K562 (cell line): ENCODE data around the gene MYLK3. TPM values are rescaled to one million over a fixed set of nuclear protein-coding genes. Genes with fewer than 3 reads are reported as not detected.
A peak's percentile ranks its signal among the peaks of the same experiment; 100 is the strongest.

Source experiments
- ATAC-seq: fragments of 200-7000 bp; cut with Tn5 transposase; 3 replicates; pipeline ENCODE4 v1.9.1; 2020; ENCODE audit warnings: moderate library complexity
- BruUV-seq: library from RNA; stranded (reverse); fragments of 400-500 nt; replicated peaks from 2 replicates; lab custom pipeline; 2021; lab: Mats Ljungman, UMichigan
- CTCF ChIA-PET: fragments of 300-600 bp; formaldehyde crosslinking; extraction: SDS; loops from one replicate; lab custom pipeline; 2021; ENCODE audit warnings: low intra/inter-chr PET ratio; lab: Yijun Ruan, JAX
- POLR2A ChIA-PET: fragments of 300-600, 350-650 bp; sonication (Branson Sonifier 250); formaldehyde crosslinking; extraction: SDS; loops from one replicate; lab custom pipeline; 2021; ENCODE audit warnings: antibody characterized with exemption, inconsistent platforms; lab: Yijun Ruan, JAX
- DNase-seq, 4 experiments: peaks; one replicate each; pipeline versions ENCODE4 v3.0.0 to v3.0.0-alpha.2; 2011 to 2018; ENCODE audit warnings: low spot score in 3 of 4, mixed read lengths in 3 of 4; ENCODE audit errors: extremely low read depth in 1 of 4
- FAIRE-seq: peaks from 2 replicates; lab custom pipeline; 2011; peaks lifted over from hg19 to GRCh38; lab: Jason Lieb, UNC
- H2AFZ ChIP-seq: 2 replicates; pipeline ENCODE4 v1.6.0; 2011; ENCODE audit warnings: low read depth, low read length, control low read depth, inconsistent platforms
- H3K27ac ChIP-seq: fragments of 200-600 bp; 3 replicates; pipeline ENCODE4 v1.8.0; 2011; ENCODE audit warnings: low read depth, mild to moderate bottlenecking, control low read depth, inconsistent platforms, low read length, moderate library complexity, mixed read lengths; ENCODE audit errors: extremely low read depth
- H3K27me3 ChIP-seq, 2 experiments: fragments of 300-600 bp in 1 of 2; 2 replicates in 1 of 2; 3 replicates in 1 of 2; pipeline versions ENCODE4 v1.6.0 to v1.8.0; 2011; ENCODE audit warnings: inconsistent platforms in 2 of 2, low read length in 2 of 2, mild to moderate bottlenecking in 1 of 2, mixed read lengths in 1 of 2, moderate library complexity in 1 of 2; ENCODE audit not compliant: control insufficient read depth in 2 of 2, insufficient read depth in 2 of 2
- H3K36me3 ChIP-seq: fragments of 300-600 bp; 3 replicates; pipeline ENCODE4 v1.8.0; 2011; ENCODE audit warnings: mild to moderate bottlenecking, low read length, inconsistent platforms; ENCODE audit not compliant: control insufficient read depth, insufficient read depth
- H3K4me1 ChIP-seq, 2 experiments: fragments of 200-600 bp in 1 of 2; replicated peaks in 1 of 2; 2 replicates in 1 of 2; 3 replicates in 1 of 2; pipeline versions ENCODE4 v1.5.1 to v1.8.0; 2011; ENCODE audit warnings: inconsistent platforms in 2 of 2, low read length in 2 of 2, mild to moderate bottlenecking in 1 of 2, mixed read lengths in 1 of 2, moderate library complexity in 1 of 2; ENCODE audit not compliant: control insufficient read depth in 2 of 2, insufficient read depth in 2 of 2
- H3K4me2 ChIP-seq: 2 replicates; pipeline ENCODE4 v1.6.1; 2011; ENCODE audit warnings: low read length, control low read depth, inconsistent platforms, mixed read lengths; ENCODE audit not compliant: insufficient read depth
- H3K4me3 ChIP-seq: fragments of 200-600 bp; sonication (generic), shearing (Covaris generic); 2 replicates; pipeline ENCODE4 v1.5.1; 2016; ENCODE audit warnings: control low read depth, inconsistent platforms
- H3K79me2 ChIP-seq: fragments of 200-600 bp; 3 replicates; pipeline ENCODE4 v1.8.0; 2011; ENCODE audit warnings: low read length, inconsistent platforms; ENCODE audit not compliant: control insufficient read depth, insufficient read depth
- H3K9ac ChIP-seq, 2 experiments: 2 replicates each; pipeline versions ENCODE4 v1.6.0 to v1.6.1; 2011; ENCODE audit warnings: low read depth in 2 of 2, low read length in 2 of 2, control low read depth in 1 of 2, inconsistent platforms in 1 of 2, mild to moderate bottlenecking in 1 of 2, mixed read lengths in 1 of 2; ENCODE audit not compliant: insufficient read depth in 1 of 2
- H3K9me1 ChIP-seq: one replicate; pipeline ENCODE4 v1.6.0; 2011; ENCODE audit warnings: inconsistent platforms, mild to moderate bottlenecking, low read length, moderate library complexity; ENCODE audit not compliant: control insufficient read depth, insufficient read depth
- H3K9me3 ChIP-seq: replicated peaks from 2 replicates; pipeline ENCODE4 v1.5.1; 2011; ENCODE audit warnings: low read depth, low read length, inconsistent platforms; ENCODE audit not compliant: control insufficient read depth, insufficient read depth
- H4K20me1 ChIP-seq: replicated peaks from 2 replicates; pipeline ENCODE4 v1.6.1; 2011; ENCODE audit warnings: low read length, inconsistent platforms, mixed read lengths; ENCODE audit not compliant: control insufficient read depth, insufficient read depth
- CEBPB ChIP-seq: fragments of 450-650 bp; IDR thresholded peaks from 2 replicates; pipeline ENCODE4 v1.6.1; 2016; ENCODE audit warnings: missing genetic modification characterization, missing compliant biosample characterization
- CREB1 ChIP-seq, 2 experiments: sonication (generic) in 1 of 2; formaldehyde crosslinking in 1 of 2; IDR thresholded peaks; 2 replicates each; pipeline versions ENCODE4 v1.6.1 to v1.8.0; 2012 to 2022; ENCODE audit warnings: inconsistent platforms in 1 of 2, mild to moderate bottlenecking in 1 of 2, missing genetic modification reagents in 1 of 2, moderate library complexity in 1 of 2
- MEIS2 ChIP-seq: fragments of 450-650 bp; IDR thresholded peaks from 2 replicates; pipeline ENCODE4 v1.6.1; 2014; ENCODE audit warnings: mild to moderate bottlenecking; ENCODE audit not compliant: partially characterized antibody
- XRCC3 ChIP-seq: fragments of 450-650 bp; IDR thresholded peaks from 2 replicates; pipeline ENCODE4 v1.6.1; 2017; ENCODE audit warnings: mild to moderate bottlenecking, moderate library complexity
- WGBS: fragments of 100-300 bp; shearing (Covaris generic); methylation state at CpG from one replicate; pipeline ENCODE4 v1.1.6; 2016; ENCODE audit warnings: low coverage, mixed read lengths; ENCODE audit not compliant: insufficient coverage; ENCODE audit errors: missing lambda C conversion rate; 5-methylcytosine and 5-hydroxymethylcytosine counted together
- in situ Hi-C: fragments of 300-500 bp; cut with MboI; formaldehyde crosslinking; loops from 4 replicates; pipeline ENCODE4 v1.15.0; 2018; ENCODE audit warnings: inconsistent platforms, mixed read lengths
- intact Hi-C: fragments of 100-400 bp; cut with micrococcal nuclease; formaldehyde crosslinking; loops from 2 replicates; pipeline ENCODE4 v1.14.2; 2022
- polyA plus RNA-seq, 8 experiments: library from polyadenylated mRNA; depleted of rRNA in 4 of 8; stranded (reverse) in 5 of 8; unstranded in 3 of 8; fragments of >200 nt; fragmentation: Nextera tagmentation in 2 of 8; fragmentation: Illumina TruSeq in 1 of 8; extraction: Ambion mirVana in 2 of 8; extraction: Trizol in 1 of 8; gene quantifications; 2 replicates each; pipeline versions ENCODE4 v1.2.1 to v1.2.3, GENCODE V29; 2011 to 2014; ENCODE audit warnings: inconsistent platforms in 1 of 8, missing spikeins in 1 of 8
- total RNA-seq, 7 experiments: library from RNA; depleted of rRNA in 6 of 7; stranded (reverse); fragments of >200 nt in 6 of 7; fragmentation: Illumina TruSeq in 2 of 7; extraction: Trizol in 2 of 7; gene quantifications; 2 replicates each; pipeline versions ENCODE4 v1.2.1 to v1.2.3, GENCODE V29; 2011 to 2021; ENCODE audit warnings: low replicate concordance in 1 of 7
- TF ChIP-seq, protein P1 (sequence below), 2 experiments: IDR thresholded peaks in 1 of 2; conservative IDR thresholded peaks in 1 of 2; 2 replicates each; pipeline ENCODE4 v1.6.1; 2016; ENCODE audit warnings: low read depth in 2 of 2, mild to moderate bottlenecking in 1 of 2, missing compliant biosample characterization in 1 of 2, missing genetic modification characterization in 1 of 2, moderate library complexity in 1 of 2

Gene MYLK3
- total and polyA plus RNA-seq, 9 of the 15 experiments (the other 6 are each of a cell fraction or from before 2014, with no cell fraction given): 0.69 to 10.7 (median 4.7) TPM

DNA sequence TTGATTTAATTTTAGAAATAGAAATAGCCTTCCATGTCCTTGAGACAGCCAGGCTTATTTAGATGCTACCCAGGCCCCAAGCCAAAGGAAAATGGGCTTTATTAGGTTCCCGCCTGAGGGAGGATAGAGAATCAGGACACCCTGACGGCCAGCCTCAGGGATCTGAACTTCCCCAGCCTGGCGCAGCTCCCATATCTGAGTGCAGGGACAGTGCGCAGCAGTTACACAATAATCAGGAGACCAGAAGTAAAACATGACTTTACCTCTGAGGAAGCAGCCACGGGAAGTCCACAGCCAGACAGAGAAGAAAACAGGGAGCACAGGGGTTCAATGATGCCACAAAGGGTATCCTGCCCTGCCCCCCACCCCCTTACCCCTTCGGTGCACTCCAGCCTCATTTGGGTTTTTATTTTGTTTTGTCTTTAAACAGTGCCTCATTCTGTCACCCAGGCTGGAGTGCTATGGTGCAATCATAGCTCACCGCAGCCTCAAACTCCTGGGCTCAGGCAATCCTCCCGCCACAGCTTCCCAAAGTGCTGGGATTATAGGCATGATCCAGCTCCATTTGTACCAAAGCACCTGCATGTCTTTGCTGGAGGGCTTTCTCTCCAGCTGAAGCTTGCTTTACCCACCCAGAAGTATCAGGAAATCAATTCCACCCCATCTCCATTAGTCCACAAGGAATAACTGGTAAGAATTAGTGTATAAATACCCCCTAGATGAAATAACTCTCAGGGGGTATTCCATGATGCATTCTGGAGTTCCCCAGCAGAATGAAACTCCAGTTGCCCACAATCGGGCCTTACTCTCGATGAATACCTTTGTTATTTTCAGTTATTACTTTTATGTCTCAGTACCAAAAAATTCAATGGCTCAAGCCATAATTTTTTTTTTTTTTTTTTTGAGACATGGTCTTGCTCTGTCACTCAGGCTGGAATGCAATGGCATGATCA lies 36.8 kb downstream of the MYLK3 start:
- H3K9me3 ChIP-seq: no peaks in the 10 kb centered on the region
- in situ Hi-C loops: no loop called here
- ChIA-PET CTCF (no interaction called here), POLR2A (no interaction called here)
- no TSS peak for BruUV-seq
- no peak overlapping the region for H3K9ac ChIP-seq
- no peaks in the 10 kb centered on the region for H3K27me3 ChIP-seq
- no peaks in the 10 kb centered on the region for H3K4me1 ChIP-seq
- intact Hi-C loops: no loop called here
- WGBS: 57% methylated on average over 9 of the region's 10 CpGs
- FAIRE-seq: no peak
- no peaks in the 10 kb centered on the region for H3K79me2 ChIP-seq
- H3K4me3 ChIP-seq: no peak overlapping the region
- no peak overlapping the region for H3K4me2 ChIP-seq
- ATAC-seq: no peak
- no peak overlapping the region for H3K27ac ChIP-seq
- no peaks in the 10 kb centered on the region for H3K36me3 ChIP-seq
- no peak overlapping the region for H2AFZ ChIP-seq
- no peaks in the 10 kb centered on the region for H3K9me1 ChIP-seq
- TF ChIP-seq XRCC3: no peak
- TF ChIP-seq CEBPB (tag): peak; percentile 28; the same call in 1 of the 2 replicates
- no peak for DNase-seq
- H4K20me1 ChIP-seq: 0 out of 2 replicates have a peak, but pooled peaks cover 3% of the 10 kb centered on the region

DNA sequence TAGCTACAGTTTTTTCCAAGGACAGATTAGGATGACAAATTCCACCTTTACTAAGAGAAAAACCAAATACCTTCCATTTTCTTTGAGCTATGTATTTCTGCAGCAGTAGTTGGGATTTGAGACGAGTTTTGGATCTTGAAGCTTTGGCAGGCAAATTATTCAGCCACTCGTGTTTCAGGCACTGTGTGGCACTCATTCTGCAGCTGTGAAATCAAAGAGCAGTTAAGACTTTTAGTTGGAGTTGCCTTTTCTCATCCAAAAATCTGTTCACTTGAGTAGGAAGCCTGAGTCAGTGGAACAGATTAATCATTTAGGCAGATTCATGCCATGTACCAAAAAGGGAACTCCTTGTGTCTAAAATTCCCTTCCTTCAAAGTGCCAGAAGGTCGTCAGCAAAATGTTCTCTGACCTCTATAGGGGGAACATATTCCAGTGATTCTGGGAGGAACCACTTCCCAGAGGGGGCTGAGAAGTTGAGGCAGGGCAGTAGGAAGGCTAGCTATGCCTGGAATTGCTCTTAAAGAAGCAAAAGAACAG lies 38.6 kb downstream of the MYLK3 start:
- Histone ChIP-seq H3K79me2 (no peaks in the 10 kb centered on the region), H3K4me1 (no peaks in the 10 kb centered on the region), H3K27me3 (no peaks in the 10 kb centered on the region), H4K20me1 (0 out of 2 replicates have a peak, but pooled peaks cover under 1% of the 10 kb centered on the region), H3K9me3 (no peaks in the 10 kb centered on the region), H3K27ac (no peak overlapping the region), H2AFZ (no peak overlapping the region), H3K9ac (no peak overlapping the region), H3K36me3 (no peaks in the 10 kb centered on the region), H3K4me3 (no peak overlapping the region), H3K9me1 (peaks cover 4% of the 10 kb centered on the region), H3K4me2 (no peak overlapping the region)
- no TSS peak for BruUV-seq
- CTCF ChIA-PET: no interaction called here
- TF ChIP-seq CREB1 (IDR thresholded peaks at IDR 0.05) (no peak), CREB1 (CRISPR knock-in tag; IDR thresholded peaks at IDR 0.05) (no peak), MEIS2 (peak; percentile 26)
- TF ChIP-seq, protein P1, sequence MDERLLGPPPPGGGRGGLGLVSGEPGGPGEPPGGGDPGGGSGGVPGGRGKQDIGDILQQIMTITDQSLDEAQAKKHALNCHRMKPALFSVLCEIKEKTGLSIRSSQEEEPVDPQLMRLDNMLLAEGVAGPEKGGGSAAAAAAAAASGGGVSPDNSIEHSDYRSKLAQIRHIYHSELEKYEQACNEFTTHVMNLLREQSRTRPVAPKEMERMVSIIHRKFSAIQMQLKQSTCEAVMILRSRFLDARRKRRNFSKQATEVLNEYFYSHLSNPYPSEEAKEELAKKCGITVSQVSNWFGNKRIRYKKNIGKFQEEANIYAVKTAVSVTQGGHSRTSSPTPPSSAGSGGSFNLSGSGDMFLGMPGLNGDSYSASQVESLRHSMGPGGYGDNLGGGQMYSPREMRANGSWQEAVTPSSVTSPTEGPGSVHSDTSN (CRISPR knock-in tag; IDR thresholded peaks at IDR 0.05; ENCODE audit: low read depth): no peak
- TF ChIP-seq, protein P1 (tag; conservative IDR thresholded peaks at IDR 0.05; ENCODE audit: low read depth): 0 out of 2 replicates have a peak, but pooled peaks have one; percentile 14
- ATAC-seq: no peak
- intact Hi-C loops: no loop called here
- DNase-seq: no peak
- in situ Hi-C loops: no loop called here
- FAIRE-seq: peak; percentile 49
- 11% methylated on average over 3 of the region's 3 CpGs for WGBS
- POLR2A ChIA-PET: no interaction called here
